ENCODE measurements around the gene RIT2. TPM values are rescaled to one million over a fixed set of nuclear protein-coding genes. Genes with fewer than 3 reads are reported as not detected.
"Not testable (repeated sequence)": the region's sequence is repeated elsewhere in the genome, so short reads cannot be mapped to it uniquely, and the experiment has no call there.

RIT2 gene
- total and polyA plus RNA-seq, 3 donors from 2014 or later: 0.82 TPM; not detected in 2

GRCh38 chr18:42814184-42814583 is 301.3 kb downstream of the RIT2 start:
- H3K27me3 ChIP-seq: no peaks in the 10 kb centered on the region
- H3K4me1 ChIP-seq: no peaks in the 10 kb centered on the region
- DNase-seq: no peak
- intact Hi-C loops (cut with DNase I; ENCODE audit: low total_unique reads): no loop called here
- H3K36me3 ChIP-seq (ENCODE audit: low read depth, missing control alignments): no peaks in the 10 kb centered on the region
- WGBS, 2 donors: 67 to 85% methylated on average over 1 to 5 of the region's 5 CpGs
- no peak overlapping the region for H3K27ac ChIP-seq
- H3K4me3 ChIP-seq: no peak overlapping the region
- TF ChIP-seq POLR2A (IDR thresholded peaks at IDR 0.05): no peak
- TF ChIP-seq, protein P1, sequence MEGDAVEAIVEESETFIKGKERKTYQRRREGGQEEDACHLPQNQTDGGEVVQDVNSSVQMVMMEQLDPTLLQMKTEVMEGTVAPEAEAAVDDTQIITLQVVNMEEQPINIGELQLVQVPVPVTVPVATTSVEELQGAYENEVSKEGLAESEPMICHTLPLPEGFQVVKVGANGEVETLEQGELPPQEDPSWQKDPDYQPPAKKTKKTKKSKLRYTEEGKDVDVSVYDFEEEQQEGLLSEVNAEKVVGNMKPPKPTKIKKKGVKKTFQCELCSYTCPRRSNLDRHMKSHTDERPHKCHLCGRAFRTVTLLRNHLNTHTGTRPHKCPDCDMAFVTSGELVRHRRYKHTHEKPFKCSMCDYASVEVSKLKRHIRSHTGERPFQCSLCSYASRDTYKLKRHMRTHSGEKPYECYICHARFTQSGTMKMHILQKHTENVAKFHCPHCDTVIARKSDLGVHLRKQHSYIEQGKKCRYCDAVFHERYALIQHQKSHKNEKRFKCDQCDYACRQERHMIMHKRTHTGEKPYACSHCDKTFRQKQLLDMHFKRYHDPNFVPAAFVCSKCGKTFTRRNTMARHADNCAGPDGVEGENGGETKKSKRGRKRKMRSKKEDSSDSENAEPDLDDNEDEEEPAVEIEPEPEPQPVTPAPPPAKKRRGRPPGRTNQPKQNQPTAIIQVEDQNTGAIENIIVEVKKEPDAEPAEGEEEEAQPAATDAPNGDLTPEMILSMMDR (IDR thresholded peaks at IDR 0.05): no peak
- H3K9me3 ChIP-seq: no peaks in the 10 kb centered on the region

- H3K27ac ChIP-seq: no peak overlapping the region
- no peaks in the 10 kb centered on the region for H3K9me3 ChIP-seq
- H3K4me3 ChIP-seq: no peak overlapping the region
- 66 to 78% methylated on average over 4 of the region's 4 CpGs for WGBS, 2 donors
- H3K27me3 ChIP-seq: no peaks in the 10 kb centered on the region
- no peaks in the 10 kb centered on the region for H3K4me1 ChIP-seq
- intact Hi-C loops (cut with DNase I; ENCODE audit: low total_unique reads): no loop called here
- no peaks in the 10 kb centered on the region for H3K36me3 ChIP-seq (ENCODE audit: low read depth, missing control alignments)
- TF ChIP-seq POLR2A (IDR thresholded peaks at IDR 0.05): no peak
- TF ChIP-seq, protein P1 (IDR thresholded peaks at IDR 0.05): no peak
- no peak for DNase-seq
These were observed 301.9 kb downstream of the RIT2 start for GRCh38 chr18:42813570-42813969.

GRCh38 chr18:42807887-42808286 is 307.6 kb downstream of the RIT2 start:
- Histone ChIP-seq H3K4me1 (no peaks in the 10 kb centered on the region), H3K36me3 (ENCODE audit: low read depth, missing control alignments) (no peaks in the 10 kb centered on the region), H3K27me3 (no peaks in the 10 kb centered on the region), H3K9me3 (no peaks in the 10 kb centered on the region), H3K4me3 (no peak overlapping the region), H3K27ac (no peak overlapping the region)
- WGBS, 2 donors: 54 to 77% methylated on average over 4 of the region's 4 CpGs
- TF ChIP-seq, protein P1 (IDR thresholded peaks at IDR 0.05): no peak
- no peak for TF ChIP-seq POLR2A (IDR thresholded peaks at IDR 0.05)
- DNase-seq: no peak
- intact Hi-C loops (cut with DNase I; ENCODE audit: low total_unique reads): no loop called here

GRCh38 chr18:42801706-42802105 is 313.8 kb downstream of the RIT2 start:
- H3K36me3 ChIP-seq (ENCODE audit: low read depth, missing control alignments): no peaks in the 10 kb centered on the region
- DNase-seq: no peak
- no peaks in the 10 kb centered on the region for H3K9me3 ChIP-seq
- no peak overlapping the region for H3K27ac ChIP-seq
- H3K4me1 ChIP-seq: no peaks in the 10 kb centered on the region
- H3K27me3 ChIP-seq: no peaks in the 10 kb centered on the region
- WGBS, 2 donors: 57 to 63% methylated on average over 2 of the region's 2 CpGs
- H3K4me3 ChIP-seq: no peak overlapping the region
- intact Hi-C loops (cut with DNase I; ENCODE audit: low total_unique reads): no loop called here
- no peak for TF ChIP-seq POLR2A (IDR thresholded peaks at IDR 0.05)
- TF ChIP-seq, protein P1 (IDR thresholded peaks at IDR 0.05): no peak

DNA sequence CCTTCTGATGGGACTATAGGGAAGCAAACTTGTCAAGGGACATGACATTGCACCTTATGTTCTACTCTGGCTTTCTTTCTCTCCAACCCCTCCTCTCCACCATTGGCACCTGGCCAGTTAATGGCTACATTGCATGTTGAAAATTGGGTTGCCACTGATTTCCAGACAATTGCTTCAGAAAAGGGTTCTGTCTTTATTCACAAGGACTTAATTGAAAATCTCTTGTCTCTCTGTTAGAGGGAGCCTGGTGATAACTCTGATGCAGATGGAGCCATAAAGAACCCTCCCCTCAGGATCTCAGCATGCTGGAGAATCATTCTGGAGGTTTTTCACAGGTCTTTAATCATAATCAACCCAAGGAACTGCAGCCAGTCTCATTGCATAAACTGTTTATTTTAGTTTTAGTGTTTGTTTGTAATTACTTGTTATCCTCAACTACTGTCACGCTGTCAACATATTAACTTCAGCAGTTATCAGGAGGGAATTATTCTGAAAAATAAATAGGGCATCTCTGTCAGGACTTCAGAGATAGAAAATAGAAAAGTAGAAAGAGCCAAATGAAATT is 316.8 kb downstream of the RIT2 start:
- no peak for DNase-seq
- H3K27me3 ChIP-seq: no peaks in the 10 kb centered on the region
- intact Hi-C loops (cut with DNase I; ENCODE audit: low total_unique reads): no loop called here
- no peak overlapping the region for H3K27ac ChIP-seq
- TF ChIP-seq POLR2A (IDR thresholded peaks at IDR 0.05): no peak
- TF ChIP-seq, protein P1 (IDR thresholded peaks at IDR 0.05): no peak
- 79 to 84% methylated on average over 1 of the region's 1 CpG for WGBS, 2 donors
- H3K36me3 ChIP-seq (ENCODE audit: low read depth, missing control alignments): no peaks in the 10 kb centered on the region
- no peaks in the 10 kb centered on the region for H3K4me1 ChIP-seq
- H3K9me3 ChIP-seq: no peaks in the 10 kb centered on the region
- no peak overlapping the region for H3K4me3 ChIP-seq

GRCh38 chr18:42795213-42795789 is 320.2 kb downstream of the RIT2 start:
- H3K27me3 ChIP-seq; H3K36me3 ChIP-seq (ENCODE audit: low read depth, missing control alignments); intact Hi-C loops (cut with DNase I; ENCODE audit: low total_unique reads); H3K9me3 ChIP-seq; H3K4me1 ChIP-seq; H3K27ac ChIP-seq: not testable (repeated sequence)
- WGBS, 2 donors: 65 to 82% methylated on average over 6 to 30 of the region's 33 CpGs
- peak overlapping the region in 1 of 2 donors; percentile 29 for H3K4me3 ChIP-seq
- peak; percentile 15 for DNase-seq
